Vagina (tissue), 2 donors: ENCODE data around the gene IMMP2L. TPM values are rescaled to one million over a fixed set of nuclear protein-coding genes. Genes with fewer than 3 reads are reported as not detected.

Experiments
- DNase-seq, 2 donors: peaks; one replicate each; pipeline ENCODE4 v3.0.0-alpha.2; 2017; ENCODE audit errors: extremely low spot score in 2 of 2
- H3K27ac ChIP-seq: fragments of 200-600 bp; sonication (generic); one replicate; pipeline ENCODE4 v1.5.1; 2019
- H3K27me3 ChIP-seq: fragments of 200-600 bp; sonication (generic); one replicate; pipeline ENCODE4 v1.5.1; 2019
- H3K36me3 ChIP-seq, 2 donors: fragments of 200-600 bp; sonication (generic); one replicate each; pipeline ENCODE4 v1.5.1; 2017 to 2019
- H3K4me1 ChIP-seq: fragments of 200-600 bp; sonication (generic); one replicate; pipeline ENCODE4 v1.5.1; 2019
- H3K4me3 ChIP-seq, 2 donors: fragments of 200-600 bp; sonication (generic); 1 replicate in 1 of 2; 2 replicates in 1 of 2; pipeline ENCODE4 v1.5.1; 2016 to 2019
- H3K9me3 ChIP-seq: fragments of 200-600 bp; sonication (generic); one replicate; pipeline ENCODE4 v1.5.1; 2019
- CTCF ChIP-seq, 3 experiments: fragments of 450-650 bp in 2 of 3; fragments of 200-600 bp in 1 of 3; sonication (generic) in 1 of 3; IDR thresholded peaks; one replicate each; pipeline ENCODE4 v1.5.1; 2017 to 2019; ENCODE audit warnings: antibody characterized with exemption in 3 of 3, mild to moderate bottlenecking in 2 of 3, moderate library complexity in 2 of 3
- POLR2A ChIP-seq, 2 donors: fragments of 450-650 bp; IDR thresholded peaks; one replicate each; pipeline ENCODE4 v1.6.1; 2017; ENCODE audit warnings: antibody characterized with exemption in 2 of 2, mild to moderate bottlenecking in 2 of 2, moderate library complexity in 2 of 2
- POLR2AphosphoS5 ChIP-seq, 2 donors: sonication (generic); formaldehyde crosslinking; IDR thresholded peaks; one replicate each; pipeline ENCODE4 v1.9.0; 2017; ENCODE audit warnings: antibody characterized with exemption in 2 of 2, mild to moderate bottlenecking in 2 of 2, low read depth in 1 of 2; ENCODE audit not compliant: insufficient read depth in 1 of 2
- intact Hi-C: fragments of 100-400 bp; cut with DNase I; formaldehyde crosslinking; loops from one replicate; pipeline ENCODE4 v1.15.1; 2023
- total RNA-seq: library from RNA; depleted of rRNA; stranded (reverse); fragments of >200 nt; gene quantifications from one replicate; pipeline ENCODE4 v1.2.3, GENCODE V29; 2016

The IMMP2L gene
- total RNA-seq, 1 donor from 2014 or later: 13.3 TPM

GRCh38 chr7:110774071-110774470 lies 788.2 kb downstream of the IMMP2L start:
- intact Hi-C loops: no loop called here
- no peaks in the 10 kb centered on the region for H3K27me3 ChIP-seq
- no peaks in the 10 kb centered on the region for H3K4me1 ChIP-seq
- no peak overlapping the region for H3K27ac ChIP-seq
- DNase-seq: no peak
- H3K9me3 ChIP-seq: no peaks in the 10 kb centered on the region
- no peaks in the 10 kb centered on the region for H3K36me3 ChIP-seq
- TF ChIP-seq POLR2A (IDR thresholded peaks at IDR 0.05): no peak
- no peak for TF ChIP-seq CTCF (IDR thresholded peaks at IDR 0.05)
- no peak for TF ChIP-seq POLR2AphosphoS5 (IDR thresholded peaks at IDR 0.05; ENCODE audit: insufficient read depth in 1 of 2, low read depth in 1 of 2)
- no peak overlapping the region for H3K4me3 ChIP-seq

- intact Hi-C loops: no loop called here
- no peaks in the 10 kb centered on the region for H3K4me1 ChIP-seq
- DNase-seq: no peak
- no peaks in the 10 kb centered on the region for H3K9me3 ChIP-seq
- no peak overlapping the region for H3K4me3 ChIP-seq
- no peak for TF ChIP-seq CTCF (IDR thresholded peaks at IDR 0.05)
- TF ChIP-seq POLR2A (IDR thresholded peaks at IDR 0.05): no peak
- no peak for TF ChIP-seq POLR2AphosphoS5 (IDR thresholded peaks at IDR 0.05; ENCODE audit: insufficient read depth in 1 of 2, low read depth in 1 of 2)
- H3K27ac ChIP-seq: no peak overlapping the region
- H3K36me3 ChIP-seq: no peaks in the 10 kb centered on the region
- no peaks in the 10 kb centered on the region for H3K27me3 ChIP-seq
Measured at GRCh38 chr7:110772615-110773014, 789.7 kb downstream of the IMMP2L start.

GRCh38 chr7:110771717-110772116 lies 790.6 kb downstream of the IMMP2L start:
- Histone ChIP-seq H3K9me3 (no peaks in the 10 kb centered on the region), H3K36me3 (no peaks in the 10 kb centered on the region), H3K4me1 (no peaks in the 10 kb centered on the region), H3K27ac (no peak overlapping the region), H3K27me3 (no peaks in the 10 kb centered on the region), H3K4me3 (no peak overlapping the region)
- no peak for DNase-seq
- TF ChIP-seq POLR2A (IDR thresholded peaks at IDR 0.05) (no peak), POLR2AphosphoS5 (IDR thresholded peaks at IDR 0.05; ENCODE audit: insufficient read depth in 1 of 2, low read depth in 1 of 2) (no peak), CTCF (IDR thresholded peaks at IDR 0.05) (no peak)
- intact Hi-C loops: no loop called here

- H3K36me3 ChIP-seq: no peaks in the 10 kb centered on the region
- H3K9me3 ChIP-seq: no peaks in the 10 kb centered on the region
- DNase-seq: no peak
- H3K4me3 ChIP-seq: no peak overlapping the region
- no peaks in the 10 kb centered on the region for H3K27me3 ChIP-seq
- TF ChIP-seq POLR2A (IDR thresholded peaks at IDR 0.05) (no peak), POLR2AphosphoS5 (IDR thresholded peaks at IDR 0.05; ENCODE audit: insufficient read depth in 1 of 2, low read depth in 1 of 2) (no peak), CTCF (IDR thresholded peaks at IDR 0.05) (no peak)
- no peak overlapping the region for H3K27ac ChIP-seq
- intact Hi-C loops: no loop called here
- no peaks in the 10 kb centered on the region for H3K4me1 ChIP-seq
Measured at GRCh38 chr7:110767550-110768110, 794.7 kb downstream of the IMMP2L start.

- TF ChIP-seq POLR2A (IDR thresholded peaks at IDR 0.05) (no peak), POLR2AphosphoS5 (IDR thresholded peaks at IDR 0.05; ENCODE audit: insufficient read depth in 1 of 2, low read depth in 1 of 2) (no peak), CTCF (IDR thresholded peaks at IDR 0.05) (no peak)
- no peak for DNase-seq
- H3K4me3 ChIP-seq: no peak overlapping the region
- H3K4me1 ChIP-seq: no peaks in the 10 kb centered on the region
- no peaks in the 10 kb centered on the region for H3K27me3 ChIP-seq
- no peak overlapping the region for H3K27ac ChIP-seq
- intact Hi-C loops: no loop called here
- no peaks in the 10 kb centered on the region for H3K36me3 ChIP-seq
- H3K9me3 ChIP-seq: no peaks in the 10 kb centered on the region
Measured at GRCh38 chr7:110766864-110767263, 795.4 kb downstream of the IMMP2L start.
